Measurements from ENCODE around the gene FASTKD1. TPM values are rescaled to one million over a fixed set of nuclear protein-coding genes. Genes with fewer than 3 reads are reported as not detected.

The FASTKD1 gene
- total and polyA plus RNA-seq, 4 donors, result 10.4 to 40.1 (median 30.1) TPM

- WGBS, 2 donors, result 7 to 17% methylated on average over 2 of the region's 2 CpGs
- DNase-seq (peak; percentile 26 to 55 (median 37)), ATAC-seq (ENCODE audit: insufficient read depth, low FRiP score) (peak; percentile 82)
- no peaks in the 10 kb centered on the region for H3K4me1 ChIP-seq (ENCODE audit: control insufficient read depth in 5 of 5, insufficient read depth in 5 of 5, low read length in 5 of 5)
- H3K36me3 ChIP-seq (ENCODE audit: control insufficient read depth in 4 of 4, insufficient read depth in 4 of 4, low read length in 4 of 4), result peaks cover 0 to 19% (median 6%) of the 10 kb centered on the region in 4 donors
- no peak overlapping the region for H3K27ac ChIP-seq (ENCODE audit: low read depth in 1 of 2, low read length in 1 of 2)
- H3K9ac ChIP-seq (ENCODE audit: insufficient read depth in 1 of 2, low read length in 2 of 2), result no peak overlapping the region
- no peaks in the 10 kb centered on the region for H3K9me3 ChIP-seq (ENCODE audit: control insufficient read depth in 4 of 4, insufficient read depth in 3 of 4, low read length in 3 of 4)
- H3K4me3 ChIP-seq, result no peak overlapping the region
- no peaks in the 10 kb centered on the region for H3K27me3 ChIP-seq (ENCODE audit: control insufficient read depth in 3 of 3, insufficient read depth in 3 of 3, low read length in 2 of 3)
- peak; percentile 59 for TF ChIP-seq CTCF (IDR thresholded peaks at IDR 0.05; ENCODE audit: control extremely low read depth, extremely low read depth)
These were observed 45.4 kb downstream of the FASTKD1 start for GRCh38 chr2:169528271-169528701.

GRCh38 chr2:169526451-169526850 lies 47.2 kb downstream of the FASTKD1 start:
- no peaks in the 10 kb centered on the region for H3K4me1 ChIP-seq (ENCODE audit: control insufficient read depth in 5 of 5, insufficient read depth in 5 of 5, low read length in 5 of 5)
- no peak overlapping the region for H3K4me3 ChIP-seq
- H3K9ac ChIP-seq (ENCODE audit: insufficient read depth in 1 of 2, low read length in 2 of 2), result no peak overlapping the region
- H3K27me3 ChIP-seq (ENCODE audit: control insufficient read depth in 3 of 3, insufficient read depth in 3 of 3, low read length in 2 of 3), result no peaks in the 10 kb centered on the region
- H3K9me3 ChIP-seq (ENCODE audit: control insufficient read depth in 4 of 4, insufficient read depth in 3 of 4, low read length in 3 of 4), result no peaks in the 10 kb centered on the region
- H3K27ac ChIP-seq (ENCODE audit: low read depth in 1 of 2, low read length in 1 of 2), result no peak overlapping the region
- TF ChIP-seq CTCF (IDR thresholded peaks at IDR 0.05; ENCODE audit: control extremely low read depth, extremely low read depth), result no peak
- no peak for ATAC-seq (ENCODE audit: insufficient read depth, low FRiP score)
- DNase-seq, result no peak
- peaks cover 0 to 22% (median 6%) of the 10 kb centered on the region in 4 donors for H3K36me3 ChIP-seq (ENCODE audit: control insufficient read depth in 4 of 4, insufficient read depth in 4 of 4, low read length in 4 of 4)

- Histone ChIP-seq H3K36me3 (ENCODE audit: control insufficient read depth in 4 of 4, insufficient read depth in 4 of 4, low read length in 4 of 4) (peaks cover 0 to 22% (median 2%) of the 10 kb centered on the region in 4 donors), H3K9ac (ENCODE audit: insufficient read depth in 1 of 2, low read length in 2 of 2) (no peak overlapping the region), H3K4me3 (no peak overlapping the region), H3K27ac (ENCODE audit: low read depth in 1 of 2, low read length in 1 of 2) (no peak overlapping the region), H3K4me1 (ENCODE audit: control insufficient read depth in 5 of 5, insufficient read depth in 5 of 5, low read length in 5 of 5) (no peaks in the 10 kb centered on the region), H3K9me3 (ENCODE audit: control insufficient read depth in 4 of 4, insufficient read depth in 3 of 4, low read length in 3 of 4) (no peaks in the 10 kb centered on the region), H3K27me3 (ENCODE audit: control insufficient read depth in 3 of 3, insufficient read depth in 3 of 3, low read length in 2 of 3) (no peaks in the 10 kb centered on the region)
- ATAC-seq (ENCODE audit: insufficient read depth, low FRiP score) (no peak), DNase-seq (no peak)
- no peak for TF ChIP-seq CTCF (IDR thresholded peaks at IDR 0.05; ENCODE audit: control extremely low read depth, extremely low read depth)
- 86% methylated on average over 2 of the region's 2 CpGs for WGBS, 2 donors
These were observed 48.2 kb downstream of the FASTKD1 start for GRCh38 chr2:169525434-169525833.

- no peaks in the 10 kb centered on the region for H3K9me3 ChIP-seq (ENCODE audit: control insufficient read depth in 4 of 4, insufficient read depth in 3 of 4, low read length in 3 of 4)
- no peak for TF ChIP-seq CTCF (IDR thresholded peaks at IDR 0.05; ENCODE audit: control extremely low read depth, extremely low read depth)
- H3K27ac ChIP-seq (ENCODE audit: low read depth in 1 of 2, low read length in 1 of 2), result no peak overlapping the region
- peaks cover 0 to 5% (median 0%) of the 10 kb centered on the region in 5 donors for H3K4me1 ChIP-seq (ENCODE audit: control insufficient read depth in 5 of 5, insufficient read depth in 5 of 5, low read length in 5 of 5)
- DNase-seq (no peak), ATAC-seq (ENCODE audit: insufficient read depth, low FRiP score) (no peak)
- no peak overlapping the region for H3K9ac ChIP-seq (ENCODE audit: insufficient read depth in 1 of 2, low read length in 2 of 2)
- 73 to 74% methylated on average over 5 of the region's 5 CpGs for WGBS, 2 donors
- H3K4me3 ChIP-seq, result no peak overlapping the region
- no peaks in the 10 kb centered on the region for H3K27me3 ChIP-seq (ENCODE audit: control insufficient read depth in 3 of 3, insufficient read depth in 3 of 3, low read length in 2 of 3)
- H3K36me3 ChIP-seq (ENCODE audit: control insufficient read depth in 4 of 4, insufficient read depth in 4 of 4, low read length in 4 of 4), result peaks cover 0 to 15% (median 2%) of the 10 kb centered on the region in 4 donors
These were observed 50.0 kb downstream of the FASTKD1 start for GRCh38 chr2:169523681-169524080.
